HL-60 (cell line): Measurements from ENCODE around the gene CCDC92.

Experiments
- DNase-seq, 2 experiments: peaks; one replicate each; pipeline ENCODE4 v3.0.0-alpha.2; 2010 to 2020; ENCODE audit warnings: low read depth in 1 of 2, low spot score in 1 of 2
- H3K27ac ChIP-seq: fragments of 250-450 bp; sonication (Bioruptor Pico); replicated peaks from 2 replicates; pipeline ENCODE4 v1.5.1; 2020; ENCODE audit warnings: mild to moderate bottlenecking, moderate library complexity
- H3K27me3 ChIP-seq: fragments of 250-450 bp; sonication (Bioruptor Pico); 2 replicates; pipeline ENCODE4 v1.5.1; 2021; ENCODE audit warnings: mild to moderate bottlenecking, moderate library complexity; ENCODE audit not compliant: insufficient read depth, poor library complexity, severe bottlenecking
- H3K4me3 ChIP-seq: replicated peaks from 2 replicates; pipeline ENCODE4 v1.5.1; 2011; ENCODE audit warnings: mild to moderate bottlenecking, control low read depth, low read length; ENCODE audit not compliant: insufficient read depth
- CTCF ChIP-seq: IDR thresholded peaks from one replicate; pipeline ENCODE4 v1.5.1; 2011; ENCODE audit warnings: low read length, control low read depth, inconsistent platforms; ENCODE audit not compliant: insufficient read depth
- GABPA ChIP-seq: IDR thresholded peaks from 2 replicates; pipeline ENCODE4 v1.6.1; 2012; ENCODE audit warnings: low read depth
- POLR2AphosphoS5 ChIP-seq: IDR thresholded peaks from 2 replicates; pipeline ENCODE4 v1.6.1; 2012; ENCODE audit warnings: low read depth
- SPI1 ChIP-seq: IDR thresholded peaks from 2 replicates; pipeline ENCODE4 v1.6.1; 2012; ENCODE audit warnings: low read depth, mild to moderate bottlenecking, borderline replicate concordance
- TF ChIP-seq, protein P1 (sequence below): IDR thresholded peaks from 2 replicates; pipeline ENCODE4 v1.6.1; 2012; ENCODE audit warnings: low read depth; ENCODE audit not compliant: insufficient replicate concordance

Gene CCDC92

GRCh38 chr12:123996581-123996980 is 23.9 kb upstream of the CCDC92 start:
- H3K4me3 ChIP-seq = no peak overlapping the region
- no peak overlapping the region for H3K27ac ChIP-seq
- DNase-seq = no peak
- H3K27me3 ChIP-seq = no peaks in the 10 kb centered on the region
- TF ChIP-seq, protein P1, sequence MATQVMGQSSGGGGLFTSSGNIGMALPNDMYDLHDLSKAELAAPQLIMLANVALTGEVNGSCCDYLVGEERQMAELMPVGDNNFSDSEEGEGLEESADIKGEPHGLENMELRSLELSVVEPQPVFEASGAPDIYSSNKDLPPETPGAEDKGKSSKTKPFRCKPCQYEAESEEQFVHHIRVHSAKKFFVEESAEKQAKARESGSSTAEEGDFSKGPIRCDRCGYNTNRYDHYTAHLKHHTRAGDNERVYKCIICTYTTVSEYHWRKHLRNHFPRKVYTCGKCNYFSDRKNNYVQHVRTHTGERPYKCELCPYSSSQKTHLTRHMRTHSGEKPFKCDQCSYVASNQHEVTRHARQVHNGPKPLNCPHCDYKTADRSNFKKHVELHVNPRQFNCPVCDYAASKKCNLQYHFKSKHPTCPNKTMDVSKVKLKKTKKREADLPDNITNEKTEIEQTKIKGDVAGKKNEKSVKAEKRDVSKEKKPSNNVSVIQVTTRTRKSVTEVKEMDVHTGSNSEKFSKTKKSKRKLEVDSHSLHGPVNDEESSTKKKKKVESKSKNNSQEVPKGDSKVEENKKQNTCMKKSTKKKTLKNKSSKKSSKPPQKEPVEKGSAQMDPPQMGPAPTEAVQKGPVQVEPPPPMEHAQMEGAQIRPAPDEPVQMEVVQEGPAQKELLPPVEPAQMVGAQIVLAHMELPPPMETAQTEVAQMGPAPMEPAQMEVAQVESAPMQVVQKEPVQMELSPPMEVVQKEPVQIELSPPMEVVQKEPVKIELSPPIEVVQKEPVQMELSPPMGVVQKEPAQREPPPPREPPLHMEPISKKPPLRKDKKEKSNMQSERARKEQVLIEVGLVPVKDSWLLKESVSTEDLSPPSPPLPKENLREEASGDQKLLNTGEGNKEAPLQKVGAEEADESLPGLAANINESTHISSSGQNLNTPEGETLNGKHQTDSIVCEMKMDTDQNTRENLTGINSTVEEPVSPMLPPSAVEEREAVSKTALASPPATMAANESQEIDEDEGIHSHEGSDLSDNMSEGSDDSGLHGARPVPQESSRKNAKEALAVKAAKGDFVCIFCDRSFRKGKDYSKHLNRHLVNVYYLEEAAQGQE = no peak
- no peak for TF ChIP-seq GABPA
- no peak for TF ChIP-seq CTCF
- no peak for TF ChIP-seq POLR2AphosphoS5
- no peak for TF ChIP-seq SPI1

DNA sequence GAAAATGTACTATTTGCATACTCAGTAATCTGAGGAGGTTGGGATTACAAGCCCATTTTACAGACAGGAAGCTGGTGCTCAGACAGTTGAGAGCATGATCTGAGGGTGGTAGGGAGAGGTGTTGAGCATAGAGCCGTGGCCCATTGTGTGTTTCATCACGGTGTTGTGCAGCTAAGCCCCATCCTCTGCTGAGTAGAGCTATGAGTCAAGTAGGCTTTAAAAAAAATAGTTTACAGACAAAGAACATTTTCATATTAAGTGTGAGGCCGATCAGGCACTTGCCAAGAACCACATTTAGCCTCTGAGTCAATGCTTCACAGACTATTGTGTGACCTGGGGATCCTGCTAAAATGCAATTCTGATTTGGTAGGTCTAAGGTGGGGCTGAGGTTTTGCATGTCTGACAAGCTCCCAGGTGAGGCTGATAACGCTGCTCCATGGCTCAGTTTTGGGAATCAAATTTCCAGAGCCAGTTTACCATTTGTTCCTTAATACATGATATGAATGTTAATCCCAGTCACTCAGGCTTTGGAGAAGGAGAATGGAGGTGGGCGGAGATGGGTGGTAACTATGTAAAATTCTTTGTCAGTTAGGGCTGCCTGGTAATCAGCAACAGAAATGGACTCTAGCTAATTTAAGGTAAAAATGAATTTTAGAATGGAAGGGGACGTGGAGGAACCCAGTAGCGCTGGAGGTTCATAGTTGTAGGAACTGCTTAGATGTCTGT is 22.6 kb upstream of the CCDC92 start:
- TF ChIP-seq CTCF (no peak), SPI1 (no peak), GABPA (no peak), POLR2AphosphoS5 (no peak)
- TF ChIP-seq, protein P1 = no peak
- Histone ChIP-seq H3K27me3 (no peaks in the 10 kb centered on the region), H3K27ac (no peak overlapping the region), H3K4me3 (no peak overlapping the region)
- DNase-seq = no peak

DNA sequence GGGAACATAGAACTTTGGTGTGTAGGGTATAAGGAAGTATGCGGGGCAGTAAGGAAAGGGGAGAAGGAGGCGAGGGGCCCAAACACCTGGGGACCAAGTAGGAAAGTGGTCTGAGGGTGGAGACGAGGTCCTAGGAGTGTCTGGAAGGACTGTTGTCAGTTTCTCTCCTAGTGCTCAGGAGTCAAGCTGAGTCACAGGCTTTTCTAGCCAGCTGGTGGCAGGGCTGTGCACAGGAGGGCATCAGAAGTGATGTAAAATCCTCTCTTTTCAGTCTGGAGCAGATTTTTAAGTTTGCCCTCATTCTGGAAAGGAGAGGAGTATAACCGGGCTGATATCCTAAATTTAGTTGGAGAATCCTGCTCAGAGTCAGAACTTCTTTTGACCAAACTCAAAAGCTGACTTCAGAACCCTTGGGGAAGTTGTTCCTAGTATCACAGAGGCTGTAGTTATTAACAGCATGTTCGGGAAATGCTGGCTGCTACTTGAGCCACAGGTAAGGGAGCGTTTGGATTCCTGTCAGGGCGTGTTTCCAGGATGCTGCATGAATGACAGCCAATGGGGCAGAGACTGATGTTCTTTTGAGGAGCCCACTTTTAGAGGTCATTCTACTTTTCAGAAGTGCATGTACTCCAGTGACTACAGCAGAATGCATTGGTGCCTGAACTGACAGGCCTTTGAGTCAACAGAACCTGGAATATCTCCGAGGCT is 19.6 kb upstream of the CCDC92 start:
- Histone ChIP-seq H3K27me3 (no peaks in the 10 kb centered on the region), H3K4me3 (no peak overlapping the region), H3K27ac (no peak overlapping the region)
- TF ChIP-seq POLR2AphosphoS5 (no peak), GABPA (no peak), CTCF (no peak), SPI1 (no peak)
- TF ChIP-seq, protein P1 = no peak
- DNase-seq = no peak
